ENCODE measurements around the gene HTR1E. TPM values are rescaled to one million over a fixed set of nuclear protein-coding genes. Genes with fewer than 3 reads are reported as not detected.

The HTR1E gene
- not detected in 2 replicates for total RNA-seq

GRCh38 chr6:86937219-86938079 lies at the start of gene HTR1E:
HTR1E (plus strand) TSS chr6:86937528; CDS start chr6:87015335, 77,807 bp downstream.

Other genes starting within 250 kb of the HTR1E start
- not detected in 2 replicates for gene CGA, start 157.6 kb downstream of the HTR1E start, total RNA-seq
- gene ZNF292, start 218.0 kb downstream of the HTR1E start, total RNA-seq, result 10.5 and 12.3 TPM in 2 replicates